NT2/D1 (cell line): ENCODE data around the gene TRIM8.
A peak's percentile ranks its signal among the peaks of the same experiment; 100 is the strongest.

Experiments
- DNase-seq: peaks from one replicate; pipeline ENCODE4 v3.0.0-alpha.2; 2011; ENCODE audit warnings: low read depth, low spot score
- H3K27me3 ChIP-seq: 2 replicates; pipeline ENCODE4 v1.6.0; 2011; ENCODE audit warnings: mild to moderate bottlenecking; ENCODE audit not compliant: insufficient read length, insufficient read depth
- H3K36me3 ChIP-seq: 2 replicates; pipeline ENCODE4 v1.6.1; 2011; ENCODE audit warnings: mild to moderate bottlenecking, low read length, mixed read lengths; ENCODE audit not compliant: insufficient read depth, insufficient read length
- H3K4me1 ChIP-seq: 2 replicates; pipeline ENCODE4 v1.5.1; 2011; ENCODE audit not compliant: insufficient read depth, insufficient read length
- H3K4me3 ChIP-seq: 2 replicates; pipeline ENCODE4 v1.5.1; 2011; ENCODE audit warnings: low read depth; ENCODE audit not compliant: insufficient read length
- H3K9ac ChIP-seq: 2 replicates; pipeline ENCODE4 v1.6.0; 2011; ENCODE audit warnings: low read depth; ENCODE audit not compliant: insufficient read length
- H3K9me3 ChIP-seq: 2 replicates; pipeline ENCODE4 v1.5.1; 2011; ENCODE audit warnings: mild to moderate bottlenecking, low read length; ENCODE audit not compliant: insufficient read depth
- SUZ12 ChIP-seq: IDR thresholded peaks from 2 replicates; pipeline ENCODE4 v1.6.1; 2011; ENCODE audit not compliant: insufficient read length, insufficient read depth; ENCODE audit errors: extremely low read depth
- YY1 ChIP-seq: IDR thresholded peaks from 2 replicates; pipeline ENCODE4 v1.6.1; 2011; ENCODE audit not compliant: insufficient read length, insufficient read depth
- ZNF274 ChIP-seq: IDR thresholded peaks from 2 replicates; pipeline ENCODE4 v1.6.1; 2011; ENCODE audit warnings: mild to moderate bottlenecking, low read depth, low read length

Gene TRIM8

GRCh38 chr10:102670065-102670670, 25.9 kb downstream of the TRIM8 start:
- Histone ChIP-seq H3K9ac (peak overlapping the region; percentile 2), H3K4me1 (peaks cover 27% of the 10 kb centered on the region), H3K27me3 (no peaks in the 10 kb centered on the region), H3K4me3 (no peak overlapping the region), H3K36me3 (no peaks in the 10 kb centered on the region), H3K9me3 (no peaks in the 10 kb centered on the region)
- no peak for DNase-seq
- TF ChIP-seq ZNF274, result no peak

GRCh38 chr10:102670871-102671434, 26.7 kb downstream of the TRIM8 start:
- Histone ChIP-seq H3K9ac (no peak overlapping the region), H3K4me3 (no peak overlapping the region), H3K4me1 (peaks cover 28% of the 10 kb centered on the region), H3K36me3 (no peaks in the 10 kb centered on the region), H3K9me3 (no peaks in the 10 kb centered on the region), H3K27me3 (no peaks in the 10 kb centered on the region)
- TF ChIP-seq ZNF274 (no peak), SUZ12 (no peak), YY1 (no peak)
- DNase-seq, result no peak

- H3K9me3 ChIP-seq, result no peaks in the 10 kb centered on the region
- no peak overlapping the region for H3K4me3 ChIP-seq
- H3K36me3 ChIP-seq, result no peaks in the 10 kb centered on the region
- peak overlapping the region; percentile 56 for H3K9ac ChIP-seq
- no peak for TF ChIP-seq YY1
- no peak for TF ChIP-seq SUZ12
- no peak for TF ChIP-seq ZNF274
- H3K4me1 ChIP-seq, result peaks cover 31% of the 10 kb centered on the region
- H3K27me3 ChIP-seq, result no peaks in the 10 kb centered on the region
- no peak for DNase-seq
Measured at GRCh38 chr10:102673236-102673818, 29.0 kb downstream of the TRIM8 start.

GRCh38 chr10:102673819-102674511, 29.7 kb downstream of the TRIM8 start:
- H3K9me3 ChIP-seq, result no peaks in the 10 kb centered on the region
- DNase-seq, result no peak
- peaks cover 36% of the 10 kb centered on the region for H3K4me1 ChIP-seq
- no peaks in the 10 kb centered on the region for H3K36me3 ChIP-seq
- no peaks in the 10 kb centered on the region for H3K27me3 ChIP-seq
- H3K9ac ChIP-seq, result peak overlapping the region; percentile 56
- TF ChIP-seq YY1, result no peak
- no peak for TF ChIP-seq ZNF274
- TF ChIP-seq SUZ12, result no peak
- H3K4me3 ChIP-seq, result peak overlapping the region; percentile 19

GRCh38 chr10:102674566-102674965, 30.3 kb downstream of the TRIM8 start:
- no peak for TF ChIP-seq YY1
- no peak for TF ChIP-seq SUZ12
- TF ChIP-seq ZNF274, result no peak
- DNase-seq, result no peak
- Histone ChIP-seq H3K4me3 (no peak overlapping the region), H3K36me3 (no peaks in the 10 kb centered on the region), H3K9me3 (no peaks in the 10 kb centered on the region), H3K27me3 (no peaks in the 10 kb centered on the region), H3K4me1 (peaks cover 36% of the 10 kb centered on the region), H3K9ac (no peak overlapping the region)

- no peak for TF ChIP-seq SUZ12
- Histone ChIP-seq H3K27me3 (no peaks in the 10 kb centered on the region), H3K9ac (peak overlapping the region; percentile 62), H3K36me3 (no peaks in the 10 kb centered on the region), H3K4me3 (no peak overlapping the region), H3K9me3 (no peaks in the 10 kb centered on the region), H3K4me1 (peaks cover 32% of the 10 kb centered on the region)
- no peak for DNase-seq
Measured at GRCh38 chr10:102675011-102675665, 30.9 kb downstream of the TRIM8 start.
